ENCODE data around the gene TMEM164. TPM values are rescaled to one million over a fixed set of nuclear protein-coding genes. Genes with fewer than 3 reads are reported as not detected.

Gene TMEM164
- total RNA-seq, 6 experiments from 2014 or later, result 8.5 to 12.5 (median 9.6) TPM

- DNase-seq, result no peak
- Mint-ChIP-seq H3K9me3 (no peaks in the 10 kb centered on the region), H3K4me1 (ENCODE audit: low read depth) (peaks cover 20% of the 10 kb centered on the region), H3K36me3 (ENCODE audit: low read depth) (no peaks in the 10 kb centered on the region), H3K4me3 (no peak overlapping the region), H3K27ac (no peak overlapping the region; the same call in 1 of the 2 replicates), H3K27me3 (ENCODE audit: insufficient read depth) (no peaks in the 10 kb centered on the region)
- no peak for TF ChIP-seq CTCF (IDR thresholded peaks at IDR 0.05)
Observed at GRCh38 chrX:110159865-110160264, 157.0 kb downstream of the TMEM164 start.

DNA sequence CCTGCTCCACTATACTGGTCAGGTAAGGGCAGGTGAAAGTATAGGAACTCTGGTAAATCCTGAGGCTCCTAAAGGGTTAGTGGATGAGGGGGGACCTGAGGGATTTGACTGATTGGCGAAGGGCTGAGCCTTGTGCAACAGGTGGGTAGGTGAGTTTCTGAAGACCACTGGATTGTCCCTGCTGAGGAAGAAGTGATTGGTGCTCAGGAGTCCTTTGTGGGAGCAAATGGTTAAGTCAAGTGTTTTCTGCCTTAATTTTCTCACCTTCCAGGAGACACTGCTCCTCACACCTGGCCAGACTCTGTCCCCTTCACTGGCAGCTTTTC lies 158.4 kb downstream of the TMEM164 start:
- H3K27ac Mint-ChIP-seq, result no peak overlapping the region; the same call in 1 of the 2 replicates
- H3K9me3 Mint-ChIP-seq, result no peaks in the 10 kb centered on the region

DNA sequence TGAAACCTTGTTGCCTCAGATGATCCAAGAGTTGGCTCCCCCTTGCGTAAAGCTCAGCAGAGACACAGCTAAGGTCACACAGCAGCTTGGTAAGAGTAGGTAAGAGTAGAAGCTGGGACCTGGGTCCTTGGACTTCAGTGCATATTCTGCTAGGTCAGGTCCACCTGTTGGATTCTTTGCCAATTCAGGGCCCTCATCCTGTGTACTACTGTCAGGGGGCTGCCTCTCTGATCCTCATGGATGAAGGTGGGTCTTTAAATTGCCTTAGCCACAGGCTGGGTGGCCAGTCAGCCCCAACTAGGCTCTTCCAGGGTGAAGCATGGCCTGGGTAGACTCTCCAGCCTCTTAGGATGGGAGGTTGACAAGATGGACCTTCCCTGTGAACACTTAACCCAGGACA lies 159.2 kb downstream of the TMEM164 start:
- no peak overlapping the region for H3K4me3 Mint-ChIP-seq
- H3K27ac Mint-ChIP-seq, result no peak overlapping the region
- no peaks in the 10 kb centered on the region for H3K9me3 Mint-ChIP-seq
- H3K36me3 Mint-ChIP-seq (ENCODE audit: low read depth), result no peaks in the 10 kb centered on the region
- no peak for TF ChIP-seq CTCF (IDR thresholded peaks at IDR 0.05)
- no peak for DNase-seq
- peaks cover 20% of the 10 kb centered on the region for H3K4me1 Mint-ChIP-seq (ENCODE audit: low read depth)
- no peaks in the 10 kb centered on the region for H3K27me3 Mint-ChIP-seq (ENCODE audit: insufficient read depth)

More for the DNA sequence above, 158.4 kb downstream of the TMEM164 start:
- no peaks in the 10 kb centered on the region for H3K36me3 Mint-ChIP-seq (ENCODE audit: low read depth)
- no peak for DNase-seq
- H3K4me3 Mint-ChIP-seq, result no peak overlapping the region
- no peak for TF ChIP-seq CTCF (IDR thresholded peaks at IDR 0.05)
- peaks cover 20% of the 10 kb centered on the region for H3K4me1 Mint-ChIP-seq (ENCODE audit: low read depth)
- H3K27me3 Mint-ChIP-seq (ENCODE audit: insufficient read depth), result no peaks in the 10 kb centered on the region

DNA sequence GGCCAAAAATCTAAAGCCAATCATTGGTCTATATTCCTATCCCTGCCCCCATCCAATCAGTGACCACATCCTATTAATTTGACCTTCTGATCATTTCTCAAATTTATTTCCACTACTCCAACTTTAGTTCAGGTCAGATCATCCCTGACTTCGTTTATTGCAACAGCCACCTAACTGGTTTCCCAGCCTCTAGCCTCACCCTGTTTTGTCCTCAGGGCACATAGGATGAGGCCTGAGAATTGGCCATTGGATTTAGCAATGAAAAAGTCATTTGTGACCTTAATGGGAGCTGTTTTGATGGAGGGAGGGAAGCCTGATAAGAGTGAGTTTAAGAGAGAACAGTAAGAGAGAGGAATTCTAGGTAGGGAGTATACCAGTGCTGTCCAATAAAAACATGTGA lies 160.0 kb downstream of the TMEM164 start:
- no peak for TF ChIP-seq CTCF (IDR thresholded peaks at IDR 0.05)
- Mint-ChIP-seq H3K36me3 (ENCODE audit: low read depth) (no peaks in the 10 kb centered on the region), H3K4me3 (no peak overlapping the region), H3K27ac (no peak overlapping the region), H3K4me1 (ENCODE audit: low read depth) (peaks cover 26% of the 10 kb centered on the region), H3K9me3 (no peaks in the 10 kb centered on the region), H3K27me3 (ENCODE audit: insufficient read depth) (no peaks in the 10 kb centered on the region)
- no peak for DNase-seq

- H3K27me3 Mint-ChIP-seq (ENCODE audit: insufficient read depth), result no peaks in the 10 kb centered on the region
- no peak overlapping the region for H3K4me3 Mint-ChIP-seq
- no peaks in the 10 kb centered on the region for H3K9me3 Mint-ChIP-seq
- H3K4me1 Mint-ChIP-seq (ENCODE audit: low read depth), result peaks cover 32% of the 10 kb centered on the region
- no peak for TF ChIP-seq CTCF (IDR thresholded peaks at IDR 0.05)
- DNase-seq, result no peak
- no peaks in the 10 kb centered on the region for H3K36me3 Mint-ChIP-seq (ENCODE audit: low read depth)
- no peak overlapping the region for H3K27ac Mint-ChIP-seq
Observed at GRCh38 chrX:110163488-110163887, 160.6 kb downstream of the TMEM164 start.

DNA sequence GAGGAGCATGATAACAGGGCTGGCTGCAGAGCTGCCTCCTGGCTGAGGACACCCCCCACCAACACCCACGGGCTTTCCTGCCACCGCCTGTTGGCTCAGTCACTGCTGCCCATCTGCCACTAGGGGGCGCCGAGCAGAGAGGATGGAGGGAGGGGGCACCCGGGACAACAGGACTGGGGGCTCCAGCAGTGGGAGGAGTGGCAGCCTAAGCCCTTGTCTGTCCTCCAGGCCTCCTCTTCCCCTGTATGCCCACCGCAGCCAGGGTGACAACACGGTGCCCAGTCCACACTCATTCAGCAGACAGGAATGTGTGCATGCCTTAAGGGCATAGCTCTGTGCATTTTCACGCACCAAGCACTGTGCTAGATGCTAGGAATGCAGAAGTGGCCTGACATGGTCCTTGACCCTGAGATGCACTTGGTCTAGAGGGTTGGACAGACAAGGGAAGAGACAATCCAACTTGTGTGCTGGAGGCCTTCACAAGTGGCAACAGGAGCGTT lies 165.1 kb downstream of the TMEM164 start:
- Mint-ChIP-seq H3K4me3 (no peak overlapping the region), H3K27ac (peak overlapping the region; percentile 88), H3K4me1 (ENCODE audit: low read depth) (peaks cover 28% of the 10 kb centered on the region), H3K9me3 (no peaks in the 10 kb centered on the region), H3K27me3 (ENCODE audit: insufficient read depth) (no peaks in the 10 kb centered on the region; the same call in 1 of the 2 replicates), H3K36me3 (ENCODE audit: low read depth) (peaks cover 5% of the 10 kb centered on the region; the same call in 1 of the 2 replicates)
- peak; percentile 76 for TF ChIP-seq CTCF (IDR thresholded peaks at IDR 0.05)
- DNase-seq, result peak; percentile 41

Measured in HFFc6 (cell line).